Progenitor cell of endocrine pancreas (in vitro differentiated cells): Measurements from ENCODE around the gene LAMC3. TPM values are rescaled to one million over a fixed set of nuclear protein-coding genes. Genes with fewer than 3 reads are reported as not detected.

Source experiments
- DNase-seq: peaks from one replicate; pipeline ENCODE4 v3.0.0; 2021; ENCODE audit warnings: low spot score; ENCODE audit not compliant: unreplicated experiment
- H3K27ac Mint-ChIP-seq: 2 replicates; pipeline ENCODE4 v1.8.0; 2021; ENCODE audit warnings: mild to moderate bottlenecking, moderate library complexity, mixed read lengths
- H3K27me3 Mint-ChIP-seq: 2 replicates; pipeline ENCODE4 v1.8.0; 2021; ENCODE audit warnings: mixed read lengths
- H3K36me3 Mint-ChIP-seq: 2 replicates; pipeline ENCODE4 v1.8.0; 2022; ENCODE audit warnings: mixed read lengths; ENCODE audit not compliant: insufficient read depth
- H3K4me1 Mint-ChIP-seq: 2 replicates; pipeline ENCODE4 v1.8.0; 2021; ENCODE audit warnings: low read depth, mixed read lengths
- H3K4me3 Mint-ChIP-seq: 2 replicates; pipeline ENCODE4 v1.8.0; 2021; ENCODE audit warnings: low read depth, mild to moderate bottlenecking, moderate library complexity, mixed read lengths
- H3K9me3 Mint-ChIP-seq: 2 replicates; pipeline ENCODE4 v1.8.0; 2021; ENCODE audit warnings: low read depth, mixed read lengths
- total RNA-seq: library from RNA; stranded (reverse); gene quantifications from 2 replicates; pipeline ENCODE4 v1.2.1, GENCODE V29; 2021
- TF ChIP-seq, protein P1 (sequence below): fragments of 200-600 bp; sonication (generic); IDR thresholded peaks from one replicate; pipeline ENCODE4 v1.5.0; 2021; ENCODE audit warnings: antibody characterized with exemption, mild to moderate bottlenecking; ENCODE audit not compliant: unreplicated experiment

The LAMC3 gene
- total RNA-seq, 1 donor from 2014 or later, result 0.12 TPM

DNA sequence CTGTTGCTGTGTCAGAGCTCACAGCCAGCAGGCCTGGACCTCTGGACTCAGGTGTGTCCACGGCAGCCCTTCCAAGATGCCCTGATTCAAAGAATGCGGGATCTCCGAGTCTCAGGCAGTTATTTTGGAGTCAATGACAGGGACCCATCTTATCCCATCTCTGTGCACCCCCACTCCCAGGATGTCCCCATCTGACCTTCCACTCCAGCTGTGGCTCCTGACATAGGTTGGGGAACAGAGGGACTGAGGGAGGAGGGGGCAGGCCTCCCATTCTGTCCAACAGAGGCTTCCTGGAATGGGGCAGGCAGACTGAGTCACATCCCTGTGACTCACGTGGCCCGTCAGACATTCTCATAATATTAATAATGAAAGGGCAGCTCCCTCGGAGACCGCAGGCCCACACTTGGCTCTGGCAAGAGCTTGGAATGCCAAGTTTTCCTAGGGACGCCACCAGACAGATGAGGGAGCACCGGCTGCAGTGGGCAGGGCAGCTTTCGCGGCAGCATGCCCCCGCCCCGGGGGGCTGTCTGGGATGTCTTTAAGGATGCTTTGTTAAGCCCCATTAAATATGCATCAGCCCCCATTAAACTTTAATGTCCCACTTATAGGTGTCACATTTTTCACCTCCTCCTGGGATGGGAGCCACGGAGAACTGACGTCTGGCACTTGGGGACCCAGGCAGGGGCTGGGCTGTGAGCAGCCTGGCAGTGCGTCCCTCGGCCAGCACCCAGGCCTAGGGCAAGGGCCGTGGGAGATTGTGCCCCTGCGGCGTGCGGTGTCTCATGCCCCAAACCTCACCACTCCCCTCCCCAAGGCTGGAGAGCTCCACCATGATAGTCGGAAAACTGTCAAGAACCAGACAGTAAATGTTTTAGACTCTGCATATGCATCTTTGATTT, 46.3 kb upstream of the LAMC3 start:
- peaks cover 4% of the 10 kb centered on the region for H3K9me3 Mint-ChIP-seq
- TF ChIP-seq, protein P1, sequence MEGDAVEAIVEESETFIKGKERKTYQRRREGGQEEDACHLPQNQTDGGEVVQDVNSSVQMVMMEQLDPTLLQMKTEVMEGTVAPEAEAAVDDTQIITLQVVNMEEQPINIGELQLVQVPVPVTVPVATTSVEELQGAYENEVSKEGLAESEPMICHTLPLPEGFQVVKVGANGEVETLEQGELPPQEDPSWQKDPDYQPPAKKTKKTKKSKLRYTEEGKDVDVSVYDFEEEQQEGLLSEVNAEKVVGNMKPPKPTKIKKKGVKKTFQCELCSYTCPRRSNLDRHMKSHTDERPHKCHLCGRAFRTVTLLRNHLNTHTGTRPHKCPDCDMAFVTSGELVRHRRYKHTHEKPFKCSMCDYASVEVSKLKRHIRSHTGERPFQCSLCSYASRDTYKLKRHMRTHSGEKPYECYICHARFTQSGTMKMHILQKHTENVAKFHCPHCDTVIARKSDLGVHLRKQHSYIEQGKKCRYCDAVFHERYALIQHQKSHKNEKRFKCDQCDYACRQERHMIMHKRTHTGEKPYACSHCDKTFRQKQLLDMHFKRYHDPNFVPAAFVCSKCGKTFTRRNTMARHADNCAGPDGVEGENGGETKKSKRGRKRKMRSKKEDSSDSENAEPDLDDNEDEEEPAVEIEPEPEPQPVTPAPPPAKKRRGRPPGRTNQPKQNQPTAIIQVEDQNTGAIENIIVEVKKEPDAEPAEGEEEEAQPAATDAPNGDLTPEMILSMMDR, result no peak
- no peak overlapping the region for H3K27ac Mint-ChIP-seq
- H3K4me1 Mint-ChIP-seq, result no peaks in the 10 kb centered on the region
- peaks cover 4% of the 10 kb centered on the region for H3K27me3 Mint-ChIP-seq
- DNase-seq, result no peak
- no peak overlapping the region for H3K4me3 Mint-ChIP-seq
- peaks cover 2% of the 10 kb centered on the region for H3K36me3 Mint-ChIP-seq

DNA sequence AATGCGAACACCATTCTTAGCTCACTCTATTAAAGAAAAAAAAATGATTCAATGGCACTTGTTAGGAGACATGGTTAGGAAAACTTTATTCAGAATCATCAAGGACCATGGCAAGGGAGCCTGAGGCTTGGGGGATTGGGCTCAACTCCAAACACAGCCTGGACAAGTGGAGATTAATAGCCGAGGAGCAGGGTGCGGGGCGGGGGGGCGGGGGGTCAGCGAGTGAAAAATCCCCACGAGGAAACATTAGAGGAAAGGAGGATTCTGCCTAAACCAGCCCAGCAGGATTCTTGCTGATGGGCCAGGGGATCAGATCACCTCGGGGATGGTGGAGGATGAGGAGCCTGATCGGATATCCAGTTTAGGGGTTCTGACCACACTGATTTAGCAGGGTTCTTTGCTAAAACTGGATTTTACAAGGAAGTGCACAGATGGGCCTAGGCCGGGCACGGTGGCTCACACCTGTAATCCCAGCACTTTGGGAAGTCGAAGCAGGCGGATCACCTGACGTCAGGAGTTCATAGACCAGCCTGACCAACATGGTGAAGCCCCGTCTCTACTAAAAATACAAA, 45.6 kb upstream of the LAMC3 start:
- TF ChIP-seq, protein P1, result no peak
- Mint-ChIP-seq H3K36me3 (peaks cover 2% of the 10 kb centered on the region), H3K9me3 (peaks cover 4% of the 10 kb centered on the region), H3K4me1 (no peaks in the 10 kb centered on the region), H3K27me3 (peaks cover 4% of the 10 kb centered on the region), H3K27ac (no peak overlapping the region), H3K4me3 (no peak overlapping the region)
- no peak for DNase-seq

DNA sequence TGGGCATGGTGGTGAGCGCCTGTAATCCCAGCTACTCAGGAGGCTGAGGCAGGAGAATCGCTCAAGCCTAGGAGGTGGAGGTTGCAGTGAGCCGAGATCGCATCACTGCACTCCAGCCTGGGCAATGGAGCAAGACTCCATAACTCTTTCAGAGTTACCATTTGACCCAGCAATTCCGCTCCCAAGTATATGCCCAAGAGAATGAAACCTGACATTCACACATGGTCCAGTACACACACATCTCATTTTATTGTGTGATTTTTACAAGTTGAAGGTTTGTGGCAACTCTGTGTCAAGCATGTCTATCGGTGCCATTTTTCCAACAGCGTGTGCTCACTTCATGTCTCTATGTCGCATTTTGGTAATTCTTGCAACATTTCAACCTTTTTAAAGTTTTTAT, 45.1 kb upstream of the LAMC3 start:
- peaks cover 2% of the 10 kb centered on the region for H3K9me3 Mint-ChIP-seq
- H3K4me3 Mint-ChIP-seq, result no peak overlapping the region
- no peak for DNase-seq
- no peak overlapping the region for H3K27ac Mint-ChIP-seq
- peaks cover under 1% of the 10 kb centered on the region for H3K36me3 Mint-ChIP-seq
- no peaks in the 10 kb centered on the region for H3K4me1 Mint-ChIP-seq
- H3K27me3 Mint-ChIP-seq, result peaks cover 4% of the 10 kb centered on the region
- TF ChIP-seq, protein P1, result no peak

DNA sequence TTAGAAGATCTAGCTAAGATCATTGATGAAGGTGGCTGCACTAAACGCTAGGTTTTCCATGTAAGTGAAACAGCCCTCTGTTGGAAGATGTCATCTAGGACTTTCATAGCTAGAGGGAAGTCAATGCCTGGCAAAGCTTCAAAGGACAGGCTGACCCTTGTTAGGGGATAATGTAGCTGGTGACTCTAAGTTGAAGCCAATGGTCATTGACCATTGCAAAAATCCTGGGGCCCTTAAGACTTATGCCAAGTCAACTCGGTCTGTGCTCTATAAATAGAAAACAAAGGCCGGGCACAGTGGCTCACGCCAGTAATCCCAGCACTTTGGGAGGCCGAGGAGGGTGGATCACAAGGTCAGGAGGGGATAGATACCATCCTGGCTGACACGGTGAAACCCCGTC, 43.3 kb upstream of the LAMC3 start:
- Mint-ChIP-seq H3K36me3 (no peaks in the 10 kb centered on the region), H3K4me1 (no peaks in the 10 kb centered on the region), H3K9me3 (no peaks in the 10 kb centered on the region), H3K27me3 (peaks cover 4% of the 10 kb centered on the region), H3K27ac (no peak overlapping the region), H3K4me3 (no peak overlapping the region)
- DNase-seq, result no peak
- TF ChIP-seq, protein P1, result no peak

DNA sequence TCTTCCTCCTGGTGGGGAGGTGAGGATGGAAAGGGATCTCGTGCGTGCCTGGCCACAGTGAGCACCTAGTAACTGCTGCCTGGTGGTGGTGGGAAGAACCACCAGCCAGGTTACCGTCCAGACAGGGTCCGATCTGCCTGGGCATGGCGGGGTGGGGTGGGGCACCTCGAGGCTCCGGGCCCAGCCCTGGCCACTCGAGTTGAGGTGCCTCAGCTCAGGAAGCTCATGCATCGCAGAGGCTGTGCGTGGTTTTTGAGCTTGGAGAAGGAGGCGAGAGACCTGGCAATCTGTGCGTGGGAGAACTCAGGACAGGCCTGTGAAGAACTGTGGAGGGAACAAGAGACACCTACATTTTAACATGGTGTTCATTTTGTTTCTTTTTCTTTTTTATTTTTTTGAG, 38.9 kb upstream of the LAMC3 start:
- H3K27ac Mint-ChIP-seq, result no peak overlapping the region
- H3K4me1 Mint-ChIP-seq, result no peaks in the 10 kb centered on the region
- no peak overlapping the region for H3K4me3 Mint-ChIP-seq
- no peaks in the 10 kb centered on the region for H3K36me3 Mint-ChIP-seq
- H3K27me3 Mint-ChIP-seq, result peaks cover 23% of the 10 kb centered on the region
- no peak for DNase-seq
- H3K9me3 Mint-ChIP-seq, result no peaks in the 10 kb centered on the region
- TF ChIP-seq, protein P1, result no peak
